Muscle of leg (tissue), 11 donors: ENCODE results near the gene NUP205. TPM values are rescaled to one million over a fixed set of nuclear protein-coding genes. Genes with fewer than 3 reads are reported as not detected.

Source experiments
- DNase-seq: peaks from one replicate; pipeline ENCODE4 v3.0.0; 2013
- H3K27ac ChIP-seq: one replicate; pipeline ENCODE4 v1.5.1; 2013; ENCODE audit warnings: mild to moderate bottlenecking, low read length, control low read depth
- H3K27me3 ChIP-seq: one replicate; pipeline ENCODE4 v1.6.1; 2013; ENCODE audit warnings: low read length; ENCODE audit not compliant: control insufficient read depth, insufficient read depth
- H3K36me3 ChIP-seq: one replicate; pipeline ENCODE4 v1.6.1; 2013; ENCODE audit warnings: low read length; ENCODE audit not compliant: control insufficient read depth, insufficient read depth
- H3K4me1 ChIP-seq: one replicate; pipeline ENCODE4 v1.6.1; 2013; ENCODE audit warnings: low read length; ENCODE audit not compliant: control insufficient read depth, insufficient read depth
- H3K4me3 ChIP-seq: one replicate; pipeline ENCODE4 v1.5.1; 2013; ENCODE audit warnings: low read length, control low read depth
- H3K9me3 ChIP-seq: replicated peaks from 2 replicates; pipeline ENCODE4 v1.6.1; 2013; ENCODE audit warnings: low read depth, low read length; ENCODE audit not compliant: control insufficient read depth
- WGBS: methylation state at CpG from one replicate; pipeline ENCODE4 v1.1.5; 2013; ENCODE audit warnings: missing lambda C conversion rate; ENCODE audit not compliant: insufficient coverage; 5-methylcytosine and 5-hydroxymethylcytosine counted together
- polyA plus RNA-seq, 8 donors: library from polyadenylated mRNA; unstranded; fragments of 120-200 nt; gene quantifications; one replicate each; pipeline versions ENCODE4 v1.2.1 to v1.2.3, GENCODE V29; 2013; ENCODE audit warnings: inconsistent platforms in 1 of 8, low replicate concordance in 1 of 8; ENCODE audit not compliant: insufficient read length in 8 of 8, insufficient read depth in 1 of 8
- total RNA-seq: library from RNA; stranded (reverse); fragments of 120-200 nt; gene quantifications from one replicate; pipeline ENCODE4 v1.2.4, GENCODE V29; 2013

The NUP205 gene
- total and polyA plus RNA-seq, 9 donors: 29.6 to 40.5 (median 33.7) TPM

DNA sequence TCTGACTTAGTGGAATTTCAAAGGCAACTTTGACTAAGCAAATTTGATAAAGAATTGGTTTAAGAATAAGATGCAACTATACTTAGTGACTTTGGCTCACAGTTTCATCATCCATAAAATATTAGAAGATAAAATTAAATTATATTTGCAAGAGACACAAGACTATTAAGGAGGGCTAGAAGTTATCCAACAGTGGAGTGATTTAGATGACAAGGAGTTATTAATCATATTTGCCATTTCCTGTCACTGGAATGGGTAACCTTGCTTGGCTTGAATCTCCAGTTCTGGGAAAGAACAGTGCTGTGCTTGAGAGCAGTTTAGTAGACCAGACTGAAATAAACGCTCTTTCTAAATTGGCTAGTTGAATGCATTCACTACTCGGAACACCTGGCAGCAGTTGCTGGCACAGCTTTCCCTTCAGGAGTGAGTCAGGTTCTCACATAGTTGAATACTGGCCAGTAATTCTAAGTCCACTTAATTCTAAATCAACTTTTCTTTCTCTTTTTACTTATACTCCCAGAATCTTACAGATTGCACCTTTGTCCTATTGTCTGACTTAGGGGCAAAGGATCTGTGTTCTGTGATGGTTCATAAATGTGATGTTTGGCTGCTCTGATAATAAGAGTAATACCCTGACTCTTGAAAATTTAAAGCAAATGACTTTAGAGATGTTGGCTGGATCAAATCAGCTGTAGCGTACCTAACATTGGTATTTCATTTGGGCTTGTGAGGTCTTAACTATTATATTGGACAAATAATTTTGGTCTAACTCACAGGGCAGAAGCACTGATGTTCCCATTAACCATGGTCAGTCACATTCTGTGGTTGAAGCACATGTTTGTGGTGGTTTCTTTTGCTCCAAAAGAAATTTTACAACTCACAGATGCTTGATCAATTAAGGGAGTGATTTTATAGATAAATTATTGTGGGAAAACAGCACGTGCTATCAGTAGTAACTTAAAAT lies 121.2 kb downstream of the NUP205 start:
- peaks cover 22% of the 10 kb centered on the region for H3K36me3 ChIP-seq
- DNase-seq: peak; percentile 82
- H3K27me3 ChIP-seq: no peaks in the 10 kb centered on the region
- no peak overlapping the region for H3K4me3 ChIP-seq
- H3K4me1 ChIP-seq: peaks cover 2% of the 10 kb centered on the region
- no peaks in the 10 kb centered on the region for H3K9me3 ChIP-seq
- H3K27ac ChIP-seq: no peak overlapping the region
- 23% methylated on average over 2 of the region's 4 CpGs for WGBS

DNA sequence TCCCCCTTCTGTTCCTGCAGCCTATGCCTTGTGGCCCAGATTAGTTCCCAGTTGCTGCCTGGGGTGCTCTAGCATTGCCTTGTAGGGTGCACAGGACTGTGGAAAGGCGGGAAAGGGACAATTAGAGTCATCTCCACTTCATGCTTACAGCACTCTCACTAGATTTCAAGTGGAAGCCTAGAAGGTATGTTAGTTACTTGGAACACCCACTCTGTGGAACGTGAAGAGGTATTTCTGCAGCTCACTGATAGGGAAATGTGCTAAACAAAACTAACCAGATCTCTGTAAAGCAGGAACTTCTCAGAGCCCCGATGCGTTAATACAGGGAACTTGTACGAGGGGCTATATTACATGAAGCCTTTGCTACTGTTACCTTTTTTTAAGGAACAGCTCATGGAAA lies 124.0 kb downstream of the NUP205 start:
- 100% methylated on average over 1 of the region's 5 CpGs for WGBS

DNA sequence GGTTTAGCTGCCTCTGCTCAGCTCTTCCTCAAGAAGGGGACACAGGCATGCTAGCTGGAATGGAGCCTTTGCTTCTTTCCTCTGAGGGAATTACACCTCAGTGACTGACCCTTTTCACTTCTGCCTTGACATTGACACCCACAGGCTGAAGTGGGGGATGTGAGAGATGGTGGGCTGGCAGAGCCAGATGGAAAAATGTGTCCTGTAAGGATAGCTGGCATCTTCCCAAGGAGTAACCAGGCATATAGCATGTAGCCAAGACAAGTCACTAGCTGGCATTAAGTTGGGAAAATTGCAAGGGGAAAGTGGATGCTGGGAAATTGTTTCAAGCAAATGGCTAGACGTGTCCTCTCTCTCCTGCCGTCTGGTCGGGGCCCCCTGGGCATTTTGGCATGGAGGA lies 124.5 kb downstream of the NUP205 start:
- WGBS: 42% methylated on average over 2 of the region's 3 CpGs
- Histone ChIP-seq H3K36me3 (peaks cover 21% of the 10 kb centered on the region), H3K27me3 (no peaks in the 10 kb centered on the region), H3K4me3 (no peak overlapping the region), H3K4me1 (peaks cover 2% of the 10 kb centered on the region), H3K27ac (no peak overlapping the region), H3K9me3 (no peaks in the 10 kb centered on the region)
- DNase-seq: peak; percentile 12

More for the DNA sequence above, 124.0 kb downstream of the NUP205 start:
- H3K27me3 ChIP-seq: no peaks in the 10 kb centered on the region
- H3K4me1 ChIP-seq: peaks cover 2% of the 10 kb centered on the region
- H3K27ac ChIP-seq: no peak overlapping the region
- no peaks in the 10 kb centered on the region for H3K9me3 ChIP-seq
- no peak for DNase-seq
- H3K4me3 ChIP-seq: no peak overlapping the region
- peaks cover 19% of the 10 kb centered on the region for H3K36me3 ChIP-seq

DNA sequence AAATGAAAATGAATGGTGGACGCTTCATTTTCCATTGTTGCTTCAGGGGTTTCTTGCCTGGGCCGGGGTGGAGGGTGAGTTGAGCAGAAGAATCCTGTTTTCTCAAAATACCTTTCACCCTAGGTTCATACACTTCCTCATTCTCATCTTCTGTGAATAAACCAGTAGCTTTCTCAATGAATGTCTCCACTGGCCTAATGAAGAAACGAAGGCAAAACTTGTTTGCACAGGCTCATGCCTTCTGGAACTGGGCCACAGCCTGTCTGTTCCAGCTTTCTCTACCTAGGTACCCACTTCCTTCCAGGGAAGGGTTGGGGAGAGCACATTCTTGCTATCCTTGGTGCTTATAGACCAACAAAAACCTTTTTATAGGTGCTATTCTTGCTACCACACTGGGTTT lies 125.9 kb downstream of the NUP205 start:
- no peak overlapping the region for H3K4me3 ChIP-seq
- no peak overlapping the region for H3K27ac ChIP-seq
- peaks cover 2% of the 10 kb centered on the region for H3K4me1 ChIP-seq
- no peaks in the 10 kb centered on the region for H3K9me3 ChIP-seq
- WGBS: no CpG with 5 or more reads among the region's 3 CpGs
- DNase-seq: no peak
- H3K27me3 ChIP-seq: no peaks in the 10 kb centered on the region
- peaks cover 16% of the 10 kb centered on the region for H3K36me3 ChIP-seq

DNA sequence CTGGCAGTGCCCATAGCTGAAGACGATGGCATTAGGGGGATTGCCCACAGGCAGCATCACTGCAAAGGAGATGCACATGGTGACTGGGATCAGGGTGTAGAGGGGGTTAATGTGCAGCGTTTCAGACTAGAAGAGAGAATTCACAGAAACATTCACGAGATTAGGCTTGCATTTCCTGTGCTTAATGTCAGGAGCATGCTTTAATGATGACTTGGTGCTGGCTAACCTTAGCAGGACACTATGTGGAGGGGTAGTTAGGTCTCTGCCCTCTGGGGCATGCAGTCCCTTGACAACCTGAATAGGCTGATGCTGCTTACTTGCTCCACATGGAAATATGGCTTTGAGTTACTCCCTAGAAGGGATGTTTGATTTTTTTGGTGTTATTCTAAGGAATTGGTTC lies 126.4 kb downstream of the NUP205 start:
- H3K27ac ChIP-seq: no peak overlapping the region
- DNase-seq: no peak
- H3K4me3 ChIP-seq: no peak overlapping the region
- H3K4me1 ChIP-seq: peaks cover 2% of the 10 kb centered on the region
- H3K36me3 ChIP-seq: peaks cover 13% of the 10 kb centered on the region
- no peaks in the 10 kb centered on the region for H3K27me3 ChIP-seq
- H3K9me3 ChIP-seq: no peaks in the 10 kb centered on the region
- WGBS: 32% methylated on average over 3 of the region's 3 CpGs

DNA sequence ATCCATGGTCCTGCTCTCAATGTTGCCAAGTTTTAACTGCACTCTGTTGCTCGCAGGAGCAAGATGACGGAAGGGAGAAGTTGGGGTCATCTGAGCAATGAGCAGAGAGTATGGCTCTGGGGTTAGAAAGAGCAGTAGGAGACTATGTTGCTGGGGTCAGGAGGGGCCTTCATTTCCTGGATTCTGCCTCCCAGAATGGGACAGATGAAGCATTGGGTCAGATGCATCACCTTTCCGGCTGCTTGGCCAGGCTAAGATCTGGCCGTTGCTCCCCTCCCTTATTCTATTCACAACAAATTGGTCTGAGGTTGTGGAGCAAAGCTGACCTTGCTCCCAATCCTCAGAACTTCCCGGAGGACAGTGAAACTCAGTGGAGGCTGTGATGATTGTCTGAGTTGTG lies 127.0 kb downstream of the NUP205 start:
- H3K4me1 ChIP-seq: peaks cover 2% of the 10 kb centered on the region
- no peak overlapping the region for H3K27ac ChIP-seq
- no peaks in the 10 kb centered on the region for H3K27me3 ChIP-seq
- H3K36me3 ChIP-seq: peaks cover 18% of the 10 kb centered on the region
- H3K4me3 ChIP-seq: no peak overlapping the region
- DNase-seq: no peak
- no peaks in the 10 kb centered on the region for H3K9me3 ChIP-seq
- whole genome bisulfite sequencing: 83% methylated on average over 2 of the region's 5 CpGs

DNA sequence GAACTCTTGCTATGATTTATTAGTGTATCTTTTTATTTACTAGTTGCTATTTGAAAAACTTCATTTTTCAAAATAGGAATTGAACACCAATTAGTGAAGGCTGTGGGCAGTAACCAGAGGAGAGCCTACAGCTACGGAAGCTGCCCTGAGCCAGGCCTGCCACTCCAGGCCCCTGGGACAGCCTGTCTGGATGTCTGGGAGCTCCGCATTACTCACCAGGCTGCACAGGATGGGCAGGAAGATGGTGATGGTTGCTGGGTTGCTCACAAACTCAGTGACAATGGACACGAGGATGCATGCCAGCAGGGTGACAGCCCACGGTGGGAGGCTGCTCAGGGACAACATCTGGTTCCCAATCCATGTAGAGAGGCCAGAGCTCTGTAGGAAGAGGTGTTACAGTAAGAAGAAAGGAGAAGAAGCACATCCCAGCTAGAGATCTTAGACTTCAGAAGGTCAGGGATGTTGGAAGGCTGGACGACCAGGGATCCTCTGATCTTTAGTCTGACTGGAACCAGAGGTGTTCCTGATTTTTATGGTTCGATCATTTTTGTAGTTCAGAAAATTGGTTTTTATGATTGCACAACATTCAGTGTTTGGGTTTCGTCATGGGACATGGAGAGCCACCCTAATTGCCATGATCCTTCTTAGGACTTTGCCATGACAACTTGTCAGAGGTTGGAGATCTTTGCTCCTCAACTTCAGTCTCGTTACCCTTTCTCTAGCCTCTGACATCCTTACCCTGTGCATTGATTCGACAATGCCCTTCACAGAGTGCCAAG lies 127.8 kb downstream of the NUP205 start:
- Histone ChIP-seq H3K36me3 (peaks cover 21% of the 10 kb centered on the region), H3K4me3 (no peak overlapping the region), H3K27ac (no peak overlapping the region), H3K9me3 (no peaks in the 10 kb centered on the region), H3K4me1 (peaks cover 2% of the 10 kb centered on the region), H3K27me3 (no peaks in the 10 kb centered on the region)
- WGBS: 64% methylated on average over 5 of the region's 9 CpGs
- no peak for DNase-seq

DNA sequence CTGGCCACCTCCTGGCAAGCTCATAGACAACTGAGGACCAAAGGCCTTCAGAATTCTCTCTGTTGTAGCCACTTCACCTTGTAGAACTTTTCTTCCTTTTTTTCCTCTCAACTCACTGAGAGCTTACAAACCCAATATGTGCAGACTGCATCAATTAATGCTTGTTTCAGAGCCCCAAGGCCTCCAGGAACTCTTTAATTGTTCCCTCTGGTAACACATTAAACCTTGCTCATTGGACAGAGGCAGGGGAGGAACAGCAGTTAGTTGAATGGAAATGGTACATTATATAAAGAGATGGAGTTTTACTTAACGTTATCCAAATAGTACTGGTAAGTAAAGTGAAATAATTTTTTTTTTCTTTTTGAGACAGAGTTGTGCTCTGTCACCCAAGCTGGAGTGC lies 129.7 kb downstream of the NUP205 start:
- WGBS: no CpG with 5 or more reads among the region's 1 CpG
- Histone ChIP-seq H3K27me3 (no peaks in the 10 kb centered on the region), H3K4me1 (no peaks in the 10 kb centered on the region), H3K36me3 (peaks cover 19% of the 10 kb centered on the region), H3K27ac (no peak overlapping the region), H3K4me3 (no peak overlapping the region), H3K9me3 (no peaks in the 10 kb centered on the region)
- DNase-seq: no peak

DNA sequence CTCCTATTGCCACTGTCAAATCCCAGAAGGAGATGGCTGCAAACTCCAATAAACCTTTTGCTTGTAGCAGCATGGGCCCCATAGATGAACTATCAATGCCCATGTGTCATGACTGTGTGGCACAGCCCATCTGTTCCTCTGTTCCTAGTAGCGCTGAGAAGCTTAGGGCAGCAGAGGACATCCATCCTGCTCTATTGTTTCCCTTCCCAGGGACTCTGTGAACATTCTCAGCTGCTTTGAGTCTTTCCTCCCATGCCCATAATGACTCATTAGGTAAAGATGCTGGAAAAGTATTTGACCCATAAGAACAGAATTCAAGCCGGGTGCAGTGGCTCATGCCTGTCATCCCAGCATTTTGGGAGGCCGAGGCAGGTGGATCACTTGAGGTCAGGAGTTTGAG lies 132.8 kb downstream of the NUP205 start:
- Histone ChIP-seq H3K9me3 (no peaks in the 10 kb centered on the region), H3K36me3 (peaks cover 21% of the 10 kb centered on the region), H3K4me1 (no peaks in the 10 kb centered on the region), H3K4me3 (no peak overlapping the region), H3K27me3 (no peaks in the 10 kb centered on the region), H3K27ac (no peak overlapping the region)
- WGBS: 95% methylated on average over 3 of the region's 3 CpGs
- no peak for DNase-seq

DNA sequence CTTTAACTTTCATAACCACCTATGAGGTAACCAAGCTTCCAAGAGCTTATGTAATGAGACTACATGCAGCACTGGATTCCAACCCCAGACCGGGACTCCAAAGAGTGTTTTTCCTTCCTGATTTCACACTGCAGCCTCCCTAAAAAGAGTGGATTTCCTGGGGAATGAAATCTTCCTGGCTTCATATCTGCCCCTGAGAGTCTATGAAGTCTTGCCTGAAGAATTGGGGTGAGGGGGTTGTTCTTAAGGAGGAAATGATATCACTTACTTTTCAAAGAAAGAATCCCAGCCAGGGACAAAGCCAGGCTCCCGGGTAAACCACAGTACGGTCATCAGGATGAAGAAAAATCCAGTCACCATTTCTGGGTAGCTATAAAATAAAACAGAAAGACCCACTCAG lies 134.3 kb downstream of the NUP205 start:
- WGBS: no CpG with 5 or more reads among the region's 3 CpGs
- H3K36me3 ChIP-seq: peaks cover 16% of the 10 kb centered on the region

More for the DNA sequence above, 134.3 kb downstream of the NUP205 start:
- Histone ChIP-seq H3K4me1 (no peaks in the 10 kb centered on the region), H3K27ac (no peak overlapping the region), H3K9me3 (no peaks in the 10 kb centered on the region), H3K4me3 (no peak overlapping the region), H3K27me3 (no peaks in the 10 kb centered on the region)
- no peak for DNase-seq
